Ammon's horn (tissue), 1 donor: ENCODE results near the gene OSBPL5.

Experiments
- DNase-seq: peaks from one replicate; pipeline ENCODE4 v3.0.0-alpha.2; 2016; ENCODE audit warnings: low spot score

OSBPL5 gene

GRCh38 chr11:3197044-3197695 is 32.1 kb upstream of the OSBPL5 start:
- no peak for DNase-seq

GRCh38 chr11:3196161-3197043 is 31.3 kb upstream of the OSBPL5 start:
- DNase-seq, result no peak

- DNase-seq, result no peak
Observed at GRCh38 chr11:3195251-3196160, 30.4 kb upstream of the OSBPL5 start.

GRCh38 chr11:3194016-3194816 is 29.1 kb upstream of the OSBPL5 start:
- no peak for DNase-seq

- DNase-seq, result no peak
Observed at GRCh38 chr11:3193373-3194015, 28.4 kb upstream of the OSBPL5 start.

- no peak for DNase-seq
Observed at GRCh38 chr11:3192511-3193372, 27.6 kb upstream of the OSBPL5 start.

- DNase-seq, result no peak
Observed at GRCh38 chr11:3191586-3192324, 26.6 kb upstream of the OSBPL5 start.

GRCh38 chr11:3190600-3190999 is 25.5 kb upstream of the OSBPL5 start:
- DNase-seq, result no peak

- no peak for DNase-seq
Observed at GRCh38 chr11:3189886-3190583, 24.9 kb upstream of the OSBPL5 start.

- DNase-seq, result no peak
Observed at GRCh38 chr11:3189196-3189843, 24.2 kb upstream of the OSBPL5 start.

GRCh38 chr11:3188496-3189195 is 23.5 kb upstream of the OSBPL5 start:
- no peak for DNase-seq

GRCh38 chr11:3186166-3186953 is 21.2 kb upstream of the OSBPL5 start:
- DNase-seq, result no peak

- DNase-seq, result no peak
Observed at GRCh38 chr11:3184732-3185347, 19.7 kb upstream of the OSBPL5 start.

GRCh38 chr11:3183523-3183922 is 18.4 kb upstream of the OSBPL5 start:
- no peak for DNase-seq

- DNase-seq, result no peak
Observed at GRCh38 chr11:3182462-3182852, 17.3 kb upstream of the OSBPL5 start.

- no peak for DNase-seq
Observed at GRCh38 chr11:3181725-3182461, 16.8 kb upstream of the OSBPL5 start.
